Stimulated activated CD8-positive, alpha-beta memory T cell treated with anti-CD3 and anti-CD28 coated beads, Interleukin-15, amount 100 ng/mL, for 4 hours (primary cell): ENCODE measurements around the gene FTCD.

Experiments used
- DNase-seq, 2 donors: peaks; one replicate each; pipeline ENCODE4 v3.0.0-alpha.2; 2020; ENCODE audit warnings: low read depth in 2 of 2

FTCD gene

DNA sequence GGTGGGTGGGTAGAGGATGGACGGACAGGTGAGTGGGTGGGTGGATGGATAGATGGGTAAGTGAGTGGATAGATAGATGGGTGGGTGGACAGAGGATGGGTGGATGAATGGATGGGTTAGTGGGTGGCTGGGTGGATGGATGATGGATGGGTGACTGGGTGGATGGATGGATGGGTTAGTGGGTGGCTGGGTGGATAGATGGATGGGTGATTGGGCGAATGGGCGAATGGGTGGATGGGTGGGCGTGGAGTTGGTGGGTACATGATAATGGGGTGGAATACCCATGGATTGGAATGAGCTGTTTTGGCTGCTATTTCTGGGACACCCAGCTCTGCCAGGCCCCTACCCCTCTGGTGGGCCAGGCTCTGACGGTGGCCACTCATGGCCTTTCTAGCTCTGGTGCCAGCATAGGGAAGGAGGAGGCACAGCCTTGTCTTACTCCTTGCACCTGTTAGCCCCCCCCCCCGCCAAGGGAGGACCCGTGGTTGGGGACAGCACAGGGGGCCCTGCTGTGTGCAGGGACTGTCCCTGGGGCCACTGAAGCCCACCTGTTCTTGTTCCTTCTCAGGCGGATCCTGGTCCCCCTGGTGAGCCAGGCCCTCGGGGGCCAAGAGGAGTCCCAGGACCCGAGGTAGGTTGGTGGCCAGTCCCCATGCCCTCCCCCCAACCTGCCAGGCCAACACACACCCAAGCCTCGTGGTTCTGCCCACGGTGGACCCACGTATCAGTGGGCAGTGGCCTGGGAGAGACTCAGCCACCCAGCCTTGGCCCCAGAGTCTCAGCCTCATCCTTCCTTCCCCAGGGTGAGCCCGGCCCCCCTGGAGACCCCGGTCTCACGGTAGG lies 31.1 kb downstream of the FTCD start:
- DNase-seq: no peak

DNA sequence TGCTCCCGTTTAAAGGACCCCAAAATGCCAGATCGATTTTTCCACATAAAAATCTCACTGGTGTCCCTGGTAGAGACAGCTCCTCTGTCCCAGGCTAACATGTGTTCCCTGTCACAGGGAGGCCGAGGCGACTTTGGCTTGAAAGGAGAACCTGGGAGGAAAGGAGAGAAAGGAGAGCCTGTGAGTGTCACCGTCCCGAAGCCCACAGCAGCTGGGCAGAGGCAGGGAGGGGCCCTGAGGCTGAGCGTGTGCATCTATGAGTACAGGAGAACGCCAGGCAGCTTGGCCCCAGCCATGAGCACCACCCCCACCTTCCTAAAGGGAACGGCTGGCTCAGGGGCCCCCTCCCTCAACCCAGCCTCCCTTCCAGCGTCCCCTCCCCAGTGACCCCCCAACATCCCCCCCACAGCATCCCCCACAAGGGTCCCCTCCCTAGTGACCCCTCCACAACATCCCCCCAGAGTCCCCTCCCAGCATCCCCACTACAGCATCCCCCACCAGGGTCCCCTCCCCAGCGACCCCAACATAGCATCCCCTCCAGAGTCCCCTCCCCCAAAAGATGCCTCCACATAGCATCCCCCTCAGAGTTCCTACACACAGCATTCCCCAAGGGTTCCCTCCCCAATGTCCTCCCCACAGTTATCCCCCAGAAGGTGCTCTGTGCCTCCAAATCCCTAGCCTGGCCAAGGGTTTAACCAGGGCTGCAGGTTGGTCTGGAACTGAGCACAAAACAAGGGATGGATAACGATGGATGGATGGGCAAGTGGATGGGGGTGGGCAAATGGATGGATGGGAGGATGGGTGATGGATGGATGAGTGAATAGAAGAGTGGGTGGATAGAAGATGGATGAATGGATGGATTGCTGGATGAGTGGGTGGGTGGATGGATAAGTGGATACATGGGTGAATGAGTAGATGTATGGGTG lies 32.4 kb downstream of the FTCD start:
- DNase-seq: no peak

DNA sequence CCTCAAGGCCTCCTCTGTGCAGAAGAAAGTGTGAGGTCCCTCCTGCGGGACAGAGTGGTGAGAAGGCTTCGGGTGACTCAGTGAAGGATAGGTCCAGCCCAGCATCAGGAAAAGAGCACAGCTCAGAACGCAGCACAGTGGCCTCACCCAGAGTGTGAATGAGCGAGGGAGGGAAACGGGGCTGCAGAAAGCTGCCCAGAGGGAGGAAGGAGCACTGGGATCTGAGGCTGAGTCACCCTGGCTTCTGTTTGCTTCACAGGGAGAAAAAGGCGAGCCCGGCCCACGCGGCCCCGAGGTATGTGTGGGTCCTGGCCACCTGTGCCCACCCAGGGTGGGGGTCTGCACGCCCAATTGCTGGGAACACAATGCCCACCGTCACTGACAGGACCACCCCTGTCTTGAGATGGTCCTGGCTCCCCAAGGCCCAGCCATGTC lies 33.1 kb downstream of the FTCD start:
- DNase-seq: no peak

DNA sequence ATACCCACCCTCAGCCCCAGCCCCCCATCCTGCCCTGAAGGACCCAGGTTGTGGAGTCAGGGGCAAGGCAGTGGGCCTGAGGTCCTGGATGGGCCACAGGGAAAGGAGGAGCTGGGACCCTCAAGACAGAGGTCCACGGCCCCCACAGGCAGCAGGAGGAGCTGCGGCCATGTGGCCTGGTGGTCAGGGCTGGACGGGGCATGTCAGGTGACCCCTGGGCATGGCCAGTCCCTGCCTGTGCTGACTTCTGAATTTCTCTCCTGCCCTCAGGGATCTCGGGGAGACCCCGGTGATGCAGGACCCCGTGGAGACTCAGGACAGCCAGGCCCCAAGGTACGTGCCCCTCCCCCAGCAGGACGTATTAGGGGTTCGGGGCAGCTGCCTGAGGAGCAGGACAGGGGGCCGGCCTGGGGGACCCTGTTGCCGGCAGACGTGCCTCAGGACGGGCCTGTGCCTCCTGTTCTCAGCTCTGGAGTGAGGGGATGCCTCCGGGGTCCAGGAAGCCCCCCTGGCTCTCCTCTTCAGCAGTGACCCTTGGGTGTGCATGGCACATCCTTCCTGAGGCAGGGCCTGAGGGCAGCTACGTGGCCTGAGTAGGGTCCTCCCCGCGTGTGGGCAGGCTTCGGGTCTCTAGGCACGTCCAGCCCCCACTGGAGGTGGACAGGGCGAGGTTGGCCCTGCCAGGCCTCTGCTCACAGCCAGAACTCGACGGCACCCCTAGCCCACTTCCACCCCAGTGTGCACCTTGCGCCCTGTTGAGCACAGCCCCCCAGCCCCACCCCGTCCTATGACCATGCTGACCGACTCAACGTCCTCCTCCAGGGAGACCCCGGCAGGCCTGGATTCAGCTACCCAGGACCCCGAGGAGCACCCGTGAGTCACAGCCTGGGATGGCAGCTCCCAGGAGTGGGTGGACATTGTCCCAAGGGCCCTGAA lies 33.8 kb downstream of the FTCD start:
- DNase-seq: no peak

DNA sequence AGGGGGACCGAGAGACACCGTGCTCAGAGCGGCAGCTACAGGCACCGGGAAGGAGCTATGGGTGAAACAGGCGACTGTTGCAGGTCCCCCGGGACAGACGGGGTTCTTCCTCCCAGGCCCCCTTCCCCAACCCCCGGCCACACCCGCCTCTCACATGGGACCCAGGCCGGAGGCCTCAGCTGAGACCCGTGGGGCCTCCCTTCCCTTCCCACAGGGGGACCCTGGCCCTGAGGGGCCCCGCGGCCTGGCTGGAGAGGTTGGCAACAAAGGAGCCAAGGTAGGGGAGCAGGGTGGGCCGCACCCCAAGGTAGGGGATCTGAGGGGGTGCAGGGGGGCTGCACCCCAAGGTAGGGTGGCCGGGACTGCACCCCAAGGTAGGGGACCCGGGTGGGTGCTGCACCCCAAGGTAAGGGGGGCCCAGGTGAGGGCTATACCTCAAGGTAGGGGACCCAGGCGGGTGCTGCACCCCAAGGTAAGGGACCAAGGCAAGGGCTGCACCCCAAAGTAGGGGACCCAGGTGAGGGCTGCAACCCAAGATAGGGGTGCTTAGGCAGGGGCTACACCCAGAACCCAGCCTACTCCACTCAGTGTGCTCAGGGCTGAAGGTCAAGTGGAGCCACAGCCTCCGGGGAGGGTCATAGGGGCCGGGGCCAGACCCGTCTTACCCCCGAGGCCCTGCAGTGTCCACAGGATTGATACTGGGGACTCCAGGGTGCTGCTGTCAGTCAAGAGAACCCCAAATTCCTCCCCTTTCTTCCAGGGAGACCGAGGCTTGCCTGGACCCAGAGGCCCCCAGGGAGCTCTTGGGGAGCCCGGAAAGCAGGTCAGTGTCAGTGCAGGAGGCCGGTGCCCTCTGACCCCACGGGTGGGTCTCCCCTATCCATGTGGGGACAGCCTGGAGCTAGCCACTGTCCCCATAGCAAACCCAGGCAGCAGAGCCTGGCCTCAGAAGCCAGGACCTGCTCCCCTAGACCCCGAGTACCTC lies 34.8 kb downstream of the FTCD start:
- DNase-seq: no peak

DNA sequence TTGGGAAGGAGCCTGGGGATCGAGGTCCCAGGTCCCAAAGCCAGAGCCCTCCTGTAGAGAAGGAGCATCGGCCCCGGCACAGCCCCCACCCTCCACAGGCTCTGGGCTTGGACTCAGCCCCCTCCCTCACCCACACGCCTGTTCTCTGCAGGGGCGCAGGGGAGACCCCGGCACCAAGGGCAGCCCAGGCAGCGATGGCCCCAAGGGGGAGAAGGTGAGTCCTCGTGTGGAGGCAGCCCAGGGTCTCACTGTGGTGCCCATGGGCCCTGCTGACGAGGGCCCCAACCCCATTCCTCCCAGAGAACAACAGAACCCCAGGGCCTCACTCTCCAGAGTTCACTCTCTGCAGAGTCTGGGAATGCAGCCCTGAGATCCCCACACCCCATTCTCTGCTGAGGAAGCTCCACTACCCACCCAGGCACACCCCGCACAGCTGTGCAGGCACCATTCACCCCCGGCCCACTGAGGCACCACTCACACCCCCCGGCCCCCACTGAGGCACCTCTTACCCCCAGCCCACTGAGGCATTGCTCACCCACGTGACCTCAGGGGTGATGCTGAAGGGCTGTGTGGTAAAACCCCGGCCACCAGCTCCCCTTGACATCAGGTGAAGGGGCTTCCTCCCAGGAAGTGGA lies 35.6 kb downstream of the FTCD start:
- DNase-seq: no peak

DNA sequence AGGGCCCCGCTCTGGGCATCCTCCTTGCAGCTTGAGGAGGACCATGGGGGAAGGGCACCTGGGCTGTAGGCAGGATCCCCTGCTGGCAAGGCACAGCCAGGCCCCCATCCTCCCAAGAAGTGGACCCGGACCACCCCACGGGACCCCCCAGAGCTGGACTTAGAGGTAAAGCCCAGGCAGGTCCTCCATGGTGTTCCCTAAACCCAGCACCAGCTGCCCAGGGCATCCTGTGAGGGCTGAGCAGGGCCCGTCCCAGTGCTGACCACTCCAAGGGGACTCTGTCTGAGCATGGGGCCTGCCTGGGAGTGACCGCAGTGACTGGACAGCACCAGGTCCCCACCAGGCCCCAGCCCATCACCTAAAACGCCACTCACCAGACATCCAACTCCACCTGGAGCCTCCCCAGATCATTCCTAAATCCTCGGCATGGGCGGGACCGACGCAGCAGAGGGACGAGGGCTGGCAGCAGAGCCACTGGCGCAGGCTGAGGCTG lies 36.2 kb downstream of the FTCD start:
- DNase-seq: no peak

DNA sequence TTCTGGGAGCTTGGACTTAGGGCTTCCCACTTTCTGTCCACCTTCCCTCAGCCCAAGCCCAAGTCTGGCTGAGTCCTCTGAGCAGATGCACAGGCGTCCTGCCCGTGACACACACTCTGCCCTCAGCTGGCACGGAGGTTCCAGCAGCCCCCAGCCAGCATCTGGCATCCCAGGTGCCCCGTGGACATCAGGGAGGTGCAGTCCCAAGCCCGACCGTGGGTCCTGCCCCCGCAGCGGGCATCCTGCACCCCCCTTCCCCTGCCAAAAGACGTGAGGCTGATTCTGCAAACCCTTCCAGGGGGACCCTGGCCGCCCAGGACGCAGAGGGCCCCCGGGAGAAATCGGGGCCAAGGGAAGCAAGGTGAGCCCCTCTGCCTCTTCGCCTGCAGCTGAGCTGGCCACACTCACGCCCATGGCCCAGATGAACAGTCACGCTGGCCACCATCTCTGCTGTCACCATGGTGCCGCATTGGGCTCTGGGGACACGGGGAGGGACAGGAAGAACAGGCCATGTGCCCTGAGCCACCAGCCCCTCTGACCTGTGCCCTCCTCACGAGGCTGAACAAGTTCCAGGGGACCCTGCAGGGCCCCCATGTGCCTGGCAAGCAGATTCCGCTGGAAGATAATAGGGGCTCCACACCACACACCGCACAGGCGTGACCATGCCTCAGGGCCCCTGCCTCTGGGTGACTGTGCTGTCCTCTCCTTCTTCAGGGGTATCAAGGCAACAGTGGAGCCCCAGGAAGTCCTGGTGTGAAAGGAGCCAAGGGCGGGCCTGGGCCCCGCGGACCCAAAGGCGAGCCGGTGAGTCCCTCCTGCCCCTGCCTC lies 36.8 kb downstream of the FTCD start:
- DNase-seq: no peak

DNA sequence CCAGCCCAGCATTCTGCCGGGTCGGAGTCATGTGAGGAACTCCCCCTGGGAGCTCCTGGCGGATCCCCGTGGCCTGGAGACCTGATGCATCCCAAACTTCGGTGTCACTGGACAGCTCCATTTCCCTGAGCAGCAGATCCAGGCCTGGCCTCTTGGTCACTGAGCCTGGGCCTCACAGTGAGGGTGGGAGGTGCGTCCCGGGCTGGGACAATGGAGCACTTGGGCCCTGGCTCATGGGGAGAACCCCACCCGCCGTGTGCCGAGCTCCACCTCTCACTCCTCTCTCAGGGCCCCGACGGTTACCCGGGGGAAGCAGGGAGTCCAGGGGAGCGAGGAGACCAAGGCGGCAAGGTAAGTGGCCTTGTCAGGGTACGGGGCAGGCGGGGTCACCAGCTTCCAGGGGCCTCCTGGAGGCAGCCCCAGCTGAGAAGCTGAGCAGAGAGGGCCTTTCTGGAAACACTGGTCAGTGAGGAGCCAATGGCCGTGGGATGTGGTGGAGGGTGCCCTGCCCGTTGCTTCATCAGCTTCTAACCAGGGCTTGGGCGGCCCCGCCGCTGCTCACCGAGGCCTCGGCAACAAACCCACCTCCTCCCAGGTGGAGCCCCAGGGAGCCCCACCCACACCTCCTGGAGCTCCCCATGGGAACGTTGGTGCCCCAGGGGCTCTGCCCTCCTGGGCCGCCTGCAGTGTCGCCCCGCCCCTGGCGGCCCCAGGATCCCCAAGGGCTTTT lies 37.6 kb downstream of the FTCD start:
- DNase-seq: no peak

DNA sequence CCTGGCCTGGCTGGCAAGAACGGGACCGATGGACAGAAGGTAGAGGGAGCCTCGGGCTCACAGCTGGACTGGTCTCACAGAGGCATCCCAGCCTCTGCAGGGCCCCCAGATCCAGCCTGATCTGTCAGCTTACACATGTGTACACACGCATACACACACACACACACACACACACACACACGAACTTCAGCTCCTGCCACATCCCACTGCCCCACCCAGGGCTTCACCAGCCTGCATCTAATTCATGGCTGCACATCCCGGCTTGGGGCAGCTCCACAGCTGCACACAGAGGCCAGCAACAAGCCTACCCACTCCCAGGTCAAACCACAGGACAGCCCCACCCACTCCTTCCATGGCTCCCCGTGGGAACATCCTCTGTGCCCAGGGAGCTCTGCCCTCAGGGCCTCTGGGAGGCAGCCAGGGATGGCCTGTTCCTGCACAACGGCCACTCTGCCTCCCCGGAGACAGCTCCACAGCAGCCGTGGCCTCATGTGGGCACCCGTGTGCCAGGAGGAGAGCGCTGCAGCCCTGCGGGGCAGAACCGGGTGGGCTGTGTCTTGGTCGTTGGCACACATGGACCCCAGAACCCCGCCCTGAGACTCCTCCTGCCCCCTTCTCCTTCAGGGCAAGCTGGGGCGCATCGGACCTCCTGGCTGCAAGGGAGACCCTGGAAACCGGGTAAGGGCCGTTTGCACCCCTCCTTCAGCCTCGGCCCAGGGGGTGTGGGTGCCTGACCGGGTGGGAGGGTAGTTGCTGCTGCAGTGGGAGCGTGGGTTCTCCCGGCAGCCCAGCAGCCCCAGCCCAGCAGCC lies 38.4 kb downstream of the FTCD start:
- no peak for DNase-seq

DNA sequence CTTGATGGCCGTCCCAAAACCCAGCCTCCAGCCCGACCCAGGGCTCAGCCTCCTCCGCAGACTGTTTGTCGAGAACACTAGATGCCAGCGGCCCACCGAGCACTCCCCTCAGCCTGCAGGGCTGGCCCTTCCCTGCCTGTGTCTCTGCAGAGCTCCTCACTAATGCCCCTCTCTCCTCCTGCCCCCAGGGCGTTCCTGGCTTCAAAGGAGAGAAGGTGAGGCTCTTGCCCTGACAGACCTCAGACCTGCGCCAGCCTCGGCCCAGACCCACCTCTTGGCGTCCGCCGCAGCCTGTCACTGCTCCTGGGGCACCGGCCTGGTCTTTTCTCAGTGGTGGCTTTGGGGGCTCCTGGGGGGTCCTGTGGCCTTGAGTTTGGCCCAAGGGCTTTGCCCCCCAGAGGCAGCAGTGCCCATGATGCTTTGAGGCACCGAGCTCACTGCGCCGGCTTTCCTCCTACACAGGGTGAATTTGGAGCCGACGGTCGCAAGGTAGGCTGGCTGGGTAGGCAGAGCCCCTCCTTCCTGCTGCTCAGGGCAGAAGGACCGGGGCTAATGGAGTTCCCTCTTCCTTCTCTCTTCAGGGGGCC lies 39.1 kb downstream of the FTCD start:
- DNase-seq: no peak

DNA sequence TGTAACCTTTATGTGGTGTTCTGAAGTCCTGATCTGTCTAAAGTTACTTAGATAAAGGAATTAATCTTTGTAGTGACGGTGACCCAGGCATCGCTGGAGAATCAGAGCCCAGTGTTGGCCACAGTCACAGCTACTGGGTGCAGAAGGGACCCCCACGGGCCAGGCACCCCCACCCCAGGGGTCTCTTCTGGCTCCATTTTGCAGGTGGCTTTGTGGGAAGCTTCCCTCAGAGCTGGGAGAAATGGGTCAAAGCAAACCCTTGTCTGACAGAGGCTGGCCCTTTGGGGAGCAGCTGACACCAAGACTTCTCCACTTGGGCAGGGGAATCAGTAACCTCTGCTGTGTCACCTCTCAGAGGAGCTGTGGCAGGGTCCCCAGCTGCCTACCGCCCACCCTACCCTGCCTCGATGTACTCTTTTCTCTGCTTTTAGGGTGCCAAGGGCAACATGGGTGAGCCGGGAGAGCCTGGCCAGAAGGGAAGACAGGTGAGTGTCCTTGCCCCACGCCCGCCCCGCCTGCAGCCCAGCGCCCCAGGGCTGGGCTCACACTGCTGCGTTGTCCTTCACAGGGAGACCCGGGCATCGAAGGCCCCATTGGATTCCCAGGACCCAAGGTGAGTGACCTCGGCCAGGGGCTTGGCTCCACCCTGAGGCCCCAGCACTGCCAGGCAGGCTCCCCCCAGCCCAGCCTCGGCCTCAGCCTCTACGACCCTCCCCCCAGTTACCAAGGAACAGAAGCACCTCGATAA lies 39.8 kb downstream of the FTCD start:
- no peak for DNase-seq

DNA sequence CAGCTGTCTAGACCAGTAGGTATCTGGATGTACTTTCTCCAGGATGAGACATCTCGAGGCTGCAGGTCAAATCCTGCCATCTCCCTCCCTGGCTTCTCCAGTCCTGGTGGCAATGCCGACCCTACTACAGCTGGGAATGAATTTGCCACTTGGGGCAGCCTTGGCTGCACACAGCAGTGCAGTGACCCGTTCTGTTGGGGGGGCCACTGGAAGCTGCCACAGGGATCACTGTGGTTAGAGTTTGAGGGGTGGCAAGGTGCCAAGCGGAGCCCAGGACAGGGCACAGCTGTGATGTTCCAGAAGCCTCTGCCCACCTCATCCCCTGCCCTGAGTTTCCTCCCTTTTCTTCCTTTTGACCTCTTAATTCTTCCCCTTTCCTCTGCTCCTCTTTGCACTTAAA lies 40.4 kb downstream of the FTCD start:
- DNase-seq: no peak

DNA sequence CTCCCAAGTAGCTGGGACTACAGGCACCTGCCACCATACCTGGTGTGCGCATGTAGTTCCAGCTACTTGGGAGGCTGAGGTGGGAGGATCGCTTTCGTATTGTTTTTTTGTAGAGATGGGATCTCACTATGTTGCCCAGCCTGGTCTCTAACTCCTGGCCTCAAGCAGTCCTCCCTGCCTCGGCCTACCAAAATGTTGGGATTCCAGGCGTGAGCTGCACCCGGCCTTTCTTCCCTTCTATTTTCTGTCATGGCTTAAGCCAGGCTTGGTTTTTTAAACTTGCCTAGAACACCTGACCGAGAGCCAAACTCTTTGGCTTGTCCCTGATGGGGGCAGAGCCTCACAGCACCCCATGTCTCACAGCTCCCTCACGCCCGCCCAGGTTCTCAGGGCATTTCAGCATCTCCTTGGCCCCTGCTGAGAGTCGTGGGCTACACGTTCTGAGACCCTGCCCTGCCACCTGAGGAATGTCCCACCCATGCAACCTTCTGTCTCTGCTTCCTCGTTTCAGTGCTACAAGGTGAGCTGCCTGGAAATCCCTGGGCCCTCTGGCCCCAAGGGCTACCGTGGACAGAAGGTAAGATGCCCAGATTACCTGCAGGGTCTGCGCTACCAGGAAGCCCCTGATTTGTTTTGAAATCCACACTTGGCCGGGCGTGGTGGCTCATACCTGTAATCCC lies 41.7 kb downstream of the FTCD start:
- no peak for DNase-seq

DNA sequence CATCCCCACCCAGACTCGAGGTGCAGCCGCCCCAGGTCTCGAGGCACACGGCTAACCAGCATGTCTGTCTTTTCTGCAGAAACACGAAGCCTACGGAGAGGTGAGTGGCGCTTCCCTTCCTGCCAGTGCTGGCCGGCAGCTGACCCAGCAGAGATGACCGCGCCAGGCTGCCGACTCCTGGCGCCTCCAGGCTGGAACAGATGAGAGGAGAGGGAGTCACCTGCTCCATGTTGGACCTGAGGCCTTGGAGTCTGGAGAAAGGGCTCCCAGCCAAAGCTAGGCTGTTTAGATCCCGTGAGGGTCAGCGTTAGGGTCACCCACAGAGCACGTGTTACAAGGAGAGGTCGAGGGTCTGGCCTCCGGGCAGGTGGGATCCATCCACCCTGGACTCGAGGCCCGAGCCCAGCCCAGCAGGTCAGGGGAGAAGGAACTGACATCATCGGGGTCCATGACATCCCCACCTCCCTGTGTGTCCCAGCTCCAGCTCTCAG lies 42.6 kb downstream of the FTCD start:
- no peak for DNase-seq
